Activated CD4-positive, alpha-beta T cell treated with anti-CD3 and anti-CD28 coated beads for 36 hours (primary cell): ENCODE data around the gene PKHD1. TPM values are rescaled to one million over a fixed set of nuclear protein-coding genes. Genes with fewer than 3 reads are reported as not detected.

Experiments used
- ATAC-seq: fragments of 200-7000 bp; cut with Tn5 transposase; one replicate; pipeline ENCODE4 v1.10.0; 2021; ENCODE audit warnings: mild to moderate bottlenecking, moderate library complexity
- CTCF ChIA-PET: fragments of 350-600 bp; sonication (Branson Sonifier 250); formaldehyde crosslinking; loops from one replicate; lab custom pipeline; 2021; ENCODE audit warnings: antibody characterized with exemption; lab: Charles Lee
- POLR2A ChIA-PET: fragments of 350-600 bp; sonication (Branson Sonifier 250); formaldehyde crosslinking; loops from one replicate; lab custom pipeline; 2021; ENCODE audit warnings: antibody characterized with exemption, inconsistent platforms; lab: Charles Lee
- DNase-seq: peaks from one replicate; pipeline ENCODE4 v3.0.0-alpha.2; 2020
- H3K27ac Mint-ChIP-seq: one replicate; pipeline ENCODE4 v1.8.0; 2021; ENCODE audit warnings: mixed read lengths
- H3K27me3 Mint-ChIP-seq: one replicate; pipeline ENCODE4 v1.8.0; 2021; ENCODE audit warnings: mixed read lengths
- H3K36me3 Mint-ChIP-seq: one replicate; pipeline ENCODE4 v1.8.0; 2021; ENCODE audit warnings: low read depth, mixed read lengths
- H3K4me1 Mint-ChIP-seq: one replicate; pipeline ENCODE4 v1.8.0; 2021; ENCODE audit warnings: mixed read lengths
- H3K4me3 Mint-ChIP-seq: one replicate; pipeline ENCODE4 v1.8.0; 2021; ENCODE audit warnings: mild to moderate bottlenecking, moderate library complexity, mixed read lengths
- H3K9me3 Mint-ChIP-seq: one replicate; pipeline ENCODE4 v1.8.0; 2021; ENCODE audit warnings: low read depth, mixed read lengths
- intact Hi-C, 2 experiments: fragments of 100-400 bp; cut with DNase I in 1 of 2; cut with micrococcal nuclease in 1 of 2; formaldehyde crosslinking; loops; one replicate each; pipeline versions ENCODE4 v1.14.2 to v1.15.1; 2022 to 2024; cut with DNase I, micrococcal nuclease
- total RNA-seq, 2 experiments: library from RNA; stranded (reverse); gene quantifications; one replicate each; pipeline ENCODE4 v1.2.3, GENCODE V29; 2021

The PKHD1 gene
- total RNA-seq, 2 experiments from 2014 or later = 0.02 to 0.04 TPM

DNA sequence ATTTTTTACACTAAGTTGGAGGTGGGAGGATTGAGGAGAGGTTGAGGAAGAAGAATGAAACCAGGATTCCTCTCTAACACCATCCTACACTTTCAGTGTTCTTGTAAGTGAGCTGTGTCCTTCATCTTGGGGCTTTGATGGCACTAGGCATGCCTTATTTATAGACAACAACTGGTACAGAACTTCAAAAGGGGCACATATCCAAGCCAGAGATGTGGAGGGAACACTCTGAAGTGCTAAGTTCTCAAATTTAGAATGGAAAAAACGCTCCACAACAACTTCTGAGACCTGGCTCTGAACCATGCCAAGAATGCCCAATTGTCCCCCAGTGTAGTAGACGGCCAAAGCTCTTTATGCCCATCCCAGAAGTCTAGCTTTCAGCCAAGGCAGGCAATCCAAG, 16.2 kb upstream of the PKHD1 start:
- H3K36me3 Mint-ChIP-seq = no peaks in the 10 kb centered on the region
- H3K4me3 Mint-ChIP-seq = no peak overlapping the region
- no peak for ATAC-seq
- H3K27ac Mint-ChIP-seq = no peak overlapping the region
- H3K27me3 Mint-ChIP-seq = peaks cover 32% of the 10 kb centered on the region
- DNase-seq = no peak
- intact Hi-C loops = no loop called here
- ChIA-PET CTCF (interaction anchor here (1.0 kb wide), 1 partner anchor 160 kb away, joined by 3 read pairs; no protein-coding TSS in a partner anchor), POLR2A (no interaction called here)
- H3K9me3 Mint-ChIP-seq = no peaks in the 10 kb centered on the region
- H3K4me1 Mint-ChIP-seq = peaks cover 2% of the 10 kb centered on the region

DNA sequence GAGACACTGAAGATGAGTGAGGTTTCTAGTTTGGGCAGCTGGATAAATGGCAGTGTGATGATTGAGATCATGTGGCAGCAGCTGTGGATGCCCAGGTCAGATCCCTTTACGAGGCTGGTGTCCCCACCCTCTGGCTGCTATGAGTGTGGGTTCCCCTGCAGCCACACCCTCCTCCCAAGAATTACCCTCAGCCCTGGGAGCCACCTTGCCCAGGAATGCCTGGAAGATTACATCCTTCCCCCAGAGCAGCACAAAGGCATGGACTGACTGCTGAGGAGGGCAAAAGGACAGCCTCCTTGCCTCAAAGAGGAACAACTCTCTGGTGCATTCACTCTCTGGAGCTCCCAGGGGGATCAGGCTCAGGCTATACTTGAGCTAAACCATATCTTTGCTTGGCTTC, 15.0 kb upstream of the PKHD1 start:
- Mint-ChIP-seq H3K27me3 (peaks cover 33% of the 10 kb centered on the region), H3K4me3 (no peak overlapping the region), H3K9me3 (no peaks in the 10 kb centered on the region), H3K4me1 (peaks cover 2% of the 10 kb centered on the region), H3K27ac (no peak overlapping the region), H3K36me3 (no peaks in the 10 kb centered on the region)
- intact Hi-C loops = no loop called here
- ATAC-seq (no peak), DNase-seq (no peak)
- ChIA-PET POLR2A (no interaction called here), CTCF (no interaction called here)

- ChIA-PET CTCF (interaction anchor here (0.8 to 3.7 kb wide), 12 partner anchors 11 to 319 kb away, joined by 3 to 13 read pairs (median 4); no protein-coding TSS in a partner anchor), POLR2A (no interaction called here)
- intact Hi-C loops = loop anchor here (1.0 to 2.0 kb wide), 4 partner anchors 64 to 165 kb away; no protein-coding TSS in a partner anchor
- DNase-seq (no peak), ATAC-seq (peak; percentile 58)
- no peak overlapping the region for H3K4me3 Mint-ChIP-seq
- peaks cover 33% of the 10 kb centered on the region for H3K27me3 Mint-ChIP-seq
- no peaks in the 10 kb centered on the region for H3K36me3 Mint-ChIP-seq
- H3K27ac Mint-ChIP-seq = no peak overlapping the region
- peaks cover 2% of the 10 kb centered on the region for H3K9me3 Mint-ChIP-seq
- H3K4me1 Mint-ChIP-seq = peaks cover 2% of the 10 kb centered on the region
Observed at GRCh38 chr6:52098721-52099120, 11.3 kb upstream of the PKHD1 start.

- H3K36me3 Mint-ChIP-seq = no peaks in the 10 kb centered on the region
- H3K27ac Mint-ChIP-seq = no peak overlapping the region
- intact Hi-C loops = no loop called here
- H3K9me3 Mint-ChIP-seq = no peaks in the 10 kb centered on the region
- ChIA-PET CTCF (interaction anchor here (0.8 to 1.0 kb wide), 2 partner anchors 63 to 84 kb away, joined by 3 read pairs; no protein-coding TSS in a partner anchor), POLR2A (interaction anchor here (0.5 kb wide), 1 partner anchor 28 kb away, joined by 3 read pairs; no protein-coding TSS in a partner anchor)
- no peak overlapping the region for H3K4me3 Mint-ChIP-seq
- H3K4me1 Mint-ChIP-seq = no peaks in the 10 kb centered on the region
- no peak for ATAC-seq
- peak; percentile 11 for DNase-seq
- peaks cover 5% of the 10 kb centered on the region for H3K27me3 Mint-ChIP-seq
Observed at GRCh38 chr6:52089758-52090348, 2.4 kb upstream of the PKHD1 start.

- ATAC-seq (no peak), DNase-seq (no peak)
- ChIA-PET POLR2A (no interaction called here), CTCF (interaction anchor here (1.2 kb wide), 1 partner anchor 23 kb away, joined by 8 read pairs; no protein-coding TSS in a partner anchor)
- intact Hi-C loops = no loop called here
- Mint-ChIP-seq H3K9me3 (no peaks in the 10 kb centered on the region), H3K27ac (no peak overlapping the region), H3K36me3 (no peaks in the 10 kb centered on the region), H3K4me3 (no peak overlapping the region), H3K4me1 (no peaks in the 10 kb centered on the region), H3K27me3 (peaks cover 10% of the 10 kb centered on the region)
Observed at GRCh38 chr6:52086741-52087140, 672 bp downstream of the PKHD1 start.

- CTCF ChIA-PET = no interaction called here
Observed at GRCh38 chr6:52081237-52081636, 6.2 kb downstream of the PKHD1 start.

GRCh38 chr6:52077961-52078625, 9.3 kb downstream of the PKHD1 start:
- Mint-ChIP-seq H3K4me3 (no peak overlapping the region), H3K27me3 (peaks cover 25% of the 10 kb centered on the region), H3K36me3 (no peaks in the 10 kb centered on the region), H3K4me1 (no peaks in the 10 kb centered on the region), H3K9me3 (no peaks in the 10 kb centered on the region), H3K27ac (no peak overlapping the region)
- intact Hi-C loops = no loop called here
- ChIA-PET POLR2A (no interaction called here), CTCF (interaction anchor here (0.9 to 1.0 kb wide), 2 partner anchors 14 to 49 kb away, joined by 3 read pairs; no protein-coding TSS in a partner anchor)
- no peak for ATAC-seq
- no peak for DNase-seq

More at GRCh38 chr6:52081237-52081636, 6.2 kb downstream of the PKHD1 start:
- H3K4me1 Mint-ChIP-seq = no peaks in the 10 kb centered on the region
- POLR2A ChIA-PET = no interaction called here
- DNase-seq (no peak), ATAC-seq (no peak)
- H3K27me3 Mint-ChIP-seq = peaks cover 19% of the 10 kb centered on the region
- no peak overlapping the region for H3K4me3 Mint-ChIP-seq
- no peaks in the 10 kb centered on the region for H3K36me3 Mint-ChIP-seq
- H3K27ac Mint-ChIP-seq = no peak overlapping the region
- H3K9me3 Mint-ChIP-seq = no peaks in the 10 kb centered on the region
- intact Hi-C loops = no loop called here

- H3K9me3 Mint-ChIP-seq = no peaks in the 10 kb centered on the region
Observed at GRCh38 chr6:52077180-52077884, 10.1 kb downstream of the PKHD1 start.

GRCh38 chr6:52076791-52077179, 10.6 kb downstream of the PKHD1 start:
- POLR2A ChIA-PET = no interaction called here
- Mint-ChIP-seq H3K4me3 (no peak overlapping the region), H3K27ac (no peak overlapping the region), H3K4me1 (no peaks in the 10 kb centered on the region), H3K36me3 (no peaks in the 10 kb centered on the region), H3K27me3 (peaks cover 33% of the 10 kb centered on the region), H3K9me3 (no peaks in the 10 kb centered on the region)
- no peak for ATAC-seq
- no peak for DNase-seq
- CTCF ChIA-PET = no interaction called here
- intact Hi-C loops = no loop called here

More at GRCh38 chr6:52077180-52077884, 10.1 kb downstream of the PKHD1 start:
- H3K4me3 Mint-ChIP-seq = no peak overlapping the region
- ChIA-PET CTCF (interaction anchor here (0.9 kb wide), 1 partner anchor 48 kb away, joined by 3 read pairs; no protein-coding TSS in a partner anchor), POLR2A (no interaction called here)
- DNase-seq (no peak), ATAC-seq (no peak)
- no peak overlapping the region for H3K27ac Mint-ChIP-seq
- intact Hi-C loops = no loop called here
- H3K4me1 Mint-ChIP-seq = no peaks in the 10 kb centered on the region
- no peaks in the 10 kb centered on the region for H3K36me3 Mint-ChIP-seq
- peaks cover 32% of the 10 kb centered on the region for H3K27me3 Mint-ChIP-seq

DNA sequence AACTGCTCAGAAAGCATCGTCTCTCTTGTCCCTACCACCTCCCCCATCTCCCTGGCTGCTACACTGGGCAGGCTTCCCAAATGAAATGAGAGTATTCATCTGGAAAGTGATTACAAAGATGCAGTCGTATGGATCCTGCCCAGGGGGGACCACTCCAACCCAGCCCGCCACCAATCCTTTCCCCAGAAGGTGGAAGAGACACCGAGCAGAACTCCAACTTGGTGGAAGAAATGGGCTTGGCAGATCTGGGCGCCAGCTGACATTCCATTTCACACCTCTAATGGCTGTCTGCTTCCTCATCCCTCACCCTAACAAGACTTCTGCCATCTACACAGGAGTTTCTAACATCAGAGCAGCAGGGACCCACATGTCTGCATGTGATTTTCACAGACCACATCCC, 12.7 kb downstream of the PKHD1 start:
- POLR2A ChIA-PET = no interaction called here

DNA sequence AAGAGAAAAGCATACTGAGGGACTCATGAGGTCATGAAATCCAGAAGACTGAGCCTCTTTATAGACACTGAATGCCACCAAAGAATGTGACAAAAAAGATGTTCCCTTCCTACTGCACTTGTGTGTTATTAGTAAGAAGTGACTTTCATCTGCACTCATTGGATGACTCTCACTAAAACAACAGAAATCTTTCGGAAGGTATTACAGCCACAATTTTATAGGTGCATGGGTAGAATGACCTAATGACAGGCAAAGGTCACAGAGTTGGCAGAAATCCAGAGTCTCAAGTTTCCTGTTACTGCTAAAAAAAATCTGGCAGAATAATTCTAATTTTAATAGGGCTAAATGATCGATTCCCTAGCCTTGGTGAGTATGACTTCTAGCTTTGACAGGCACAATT, 13.3 kb downstream of the PKHD1 start:
- DNase-seq (no peak), ATAC-seq (peak; percentile 30)
- Mint-ChIP-seq H3K36me3 (no peaks in the 10 kb centered on the region), H3K27me3 (peaks cover 27% of the 10 kb centered on the region), H3K4me3 (no peak overlapping the region), H3K27ac (no peak overlapping the region), H3K4me1 (no peaks in the 10 kb centered on the region), H3K9me3 (no peaks in the 10 kb centered on the region)
- POLR2A ChIA-PET = no interaction called here
- CTCF ChIA-PET = no interaction called here
- intact Hi-C loops = no loop called here

More for the DNA sequence above, 12.7 kb downstream of the PKHD1 start:
- CTCF ChIA-PET = no interaction called here
- DNase-seq = no peak
- H3K27me3 Mint-ChIP-seq = peaks cover 29% of the 10 kb centered on the region
- no peak for ATAC-seq
- intact Hi-C loops = no loop called here
- H3K9me3 Mint-ChIP-seq = no peaks in the 10 kb centered on the region
- no peak overlapping the region for H3K27ac Mint-ChIP-seq
- H3K36me3 Mint-ChIP-seq = no peaks in the 10 kb centered on the region
- H3K4me3 Mint-ChIP-seq = no peak overlapping the region
- H3K4me1 Mint-ChIP-seq = no peaks in the 10 kb centered on the region
